Fibroblast of the aortic adventitia (primary cell): ENCODE results near the gene TMEM97. TPM values are rescaled to one million over a fixed set of nuclear protein-coding genes. Genes with fewer than 3 reads are reported as not detected.

Source experiments
- DNase-seq: peaks from one replicate; pipeline ENCODE4 v3.0.0-alpha.2; 2010; ENCODE audit warnings: low read depth
- H3K4me3 ChIP-seq: 2 replicates; pipeline ENCODE4 v1.5.1; 2011; ENCODE audit warnings: low read depth, mild to moderate bottlenecking, control low read depth, low read length, moderate library complexity
- total RNA-seq: library from RNA; depleted of rRNA; stranded (reverse); fragments of >200 nt; gene quantifications from 2 replicates; pipeline ENCODE4 v1.2.3, GENCODE V29; 2012; ENCODE audit warnings: low replicate concordance
- TF ChIP-seq, protein P1 (sequence below): IDR thresholded peaks from 2 replicates; pipeline ENCODE4 v1.5.1; 2011; ENCODE audit warnings: mild to moderate bottlenecking, low read length, control low read depth, inconsistent platforms; ENCODE audit not compliant: insufficient read depth

TMEM97 gene
- total RNA-seq, 1 donor, result 20.5 TPM

DNA sequence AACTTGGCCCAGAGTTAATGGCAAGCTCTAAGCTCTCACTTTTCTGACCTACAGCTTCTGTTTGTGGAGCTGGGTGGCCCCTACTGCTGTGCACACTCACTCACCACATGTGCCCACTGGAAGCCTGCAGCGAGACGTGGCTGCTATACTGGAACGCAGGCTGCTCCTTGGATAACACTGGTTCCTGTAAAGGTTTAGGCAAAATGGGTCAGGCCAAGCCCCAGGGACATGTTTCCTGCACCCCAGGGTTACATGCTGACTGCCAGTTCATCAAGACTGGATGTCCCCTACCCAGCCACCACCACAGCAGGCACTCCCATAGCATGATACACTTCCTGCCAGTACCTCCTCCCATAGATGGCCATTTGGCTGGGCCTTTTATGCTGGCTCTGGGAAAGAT is 30.0 kb downstream of the TMEM97 start:
- TF ChIP-seq, protein P1, sequence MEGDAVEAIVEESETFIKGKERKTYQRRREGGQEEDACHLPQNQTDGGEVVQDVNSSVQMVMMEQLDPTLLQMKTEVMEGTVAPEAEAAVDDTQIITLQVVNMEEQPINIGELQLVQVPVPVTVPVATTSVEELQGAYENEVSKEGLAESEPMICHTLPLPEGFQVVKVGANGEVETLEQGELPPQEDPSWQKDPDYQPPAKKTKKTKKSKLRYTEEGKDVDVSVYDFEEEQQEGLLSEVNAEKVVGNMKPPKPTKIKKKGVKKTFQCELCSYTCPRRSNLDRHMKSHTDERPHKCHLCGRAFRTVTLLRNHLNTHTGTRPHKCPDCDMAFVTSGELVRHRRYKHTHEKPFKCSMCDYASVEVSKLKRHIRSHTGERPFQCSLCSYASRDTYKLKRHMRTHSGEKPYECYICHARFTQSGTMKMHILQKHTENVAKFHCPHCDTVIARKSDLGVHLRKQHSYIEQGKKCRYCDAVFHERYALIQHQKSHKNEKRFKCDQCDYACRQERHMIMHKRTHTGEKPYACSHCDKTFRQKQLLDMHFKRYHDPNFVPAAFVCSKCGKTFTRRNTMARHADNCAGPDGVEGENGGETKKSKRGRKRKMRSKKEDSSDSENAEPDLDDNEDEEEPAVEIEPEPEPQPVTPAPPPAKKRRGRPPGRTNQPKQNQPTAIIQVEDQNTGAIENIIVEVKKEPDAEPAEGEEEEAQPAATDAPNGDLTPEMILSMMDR, result no peak
- H3K4me3 ChIP-seq, result no peak overlapping the region
- no peak for DNase-seq

DNA sequence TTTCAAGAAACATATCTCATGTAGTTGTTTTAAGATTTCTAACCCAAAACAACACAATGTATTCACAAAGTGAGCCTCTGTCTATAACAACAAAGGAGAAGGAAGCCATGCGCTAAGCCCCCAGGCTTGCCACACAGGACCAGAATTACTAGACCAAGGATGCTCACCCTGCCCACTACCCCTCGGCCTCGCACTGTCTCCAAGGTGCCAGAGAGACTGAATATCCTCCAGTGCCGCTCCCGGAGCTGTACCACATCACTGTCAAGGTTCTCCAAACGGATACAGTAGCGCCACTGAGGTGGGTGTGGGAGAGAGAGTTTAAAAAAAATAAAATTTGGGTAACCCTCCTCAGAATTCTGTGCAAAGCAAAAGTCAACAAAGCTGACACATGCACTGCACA is 31.3 kb downstream of the TMEM97 start:
- TF ChIP-seq, protein P1, result no peak
- H3K4me3 ChIP-seq, result no peak overlapping the region
- DNase-seq, result no peak

GRCh38 chr17:28357061-28357900 is 38.3 kb downstream of the TMEM97 start, which contains the start of gene POLDIP2:
Gene POLDIP2 (minus strand): TSS chr17:28357527. CDS start chr17:28357448, 79 bp downstream.
- TF ChIP-seq, protein P1, result no peak
- H3K4me3 ChIP-seq, result peak within 1 kb of the TSS; percentile 96
- peak; percentile 92 for DNase-seq

DNA sequence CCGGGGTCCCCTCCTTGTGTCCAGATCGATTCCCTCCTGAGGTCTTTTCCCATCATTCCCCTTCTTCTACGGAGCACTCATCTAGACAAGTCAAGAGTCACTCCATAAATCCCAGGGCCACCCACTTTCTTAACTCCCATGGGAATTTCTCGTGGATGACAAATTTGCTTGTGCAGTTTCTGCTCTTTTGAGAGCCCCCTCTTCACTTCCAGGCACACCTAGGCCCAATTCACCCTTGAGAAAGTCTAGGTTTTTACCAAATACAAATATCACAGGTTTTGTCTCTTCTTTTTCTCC is 38.8 kb downstream of the TMEM97 start:
- peak overlapping the region; percentile 96 for H3K4me3 ChIP-seq
- DNase-seq, result no peak
- TF ChIP-seq, protein P1, result no peak

GRCh38 chr17:28363186-28363585 is 44.2 kb downstream of the TMEM97 start:
- no peak for DNase-seq
- no peak overlapping the region for H3K4me3 ChIP-seq
- TF ChIP-seq, protein P1, result no peak

- no peak overlapping the region for H3K4me3 ChIP-seq
- no peak for DNase-seq
- TF ChIP-seq, protein P1, result no peak
Measured at GRCh38 chr17:28363776-28364650, 45.0 kb downstream of the TMEM97 start.
